Fibroblast of skin of abdomen (primary cell): ENCODE data around the gene WDR33.

Experiments used
- DNase-seq: peaks from one replicate; pipeline ENCODE4 v3.0.0-alpha.2; 2013

Gene WDR33

DNA sequence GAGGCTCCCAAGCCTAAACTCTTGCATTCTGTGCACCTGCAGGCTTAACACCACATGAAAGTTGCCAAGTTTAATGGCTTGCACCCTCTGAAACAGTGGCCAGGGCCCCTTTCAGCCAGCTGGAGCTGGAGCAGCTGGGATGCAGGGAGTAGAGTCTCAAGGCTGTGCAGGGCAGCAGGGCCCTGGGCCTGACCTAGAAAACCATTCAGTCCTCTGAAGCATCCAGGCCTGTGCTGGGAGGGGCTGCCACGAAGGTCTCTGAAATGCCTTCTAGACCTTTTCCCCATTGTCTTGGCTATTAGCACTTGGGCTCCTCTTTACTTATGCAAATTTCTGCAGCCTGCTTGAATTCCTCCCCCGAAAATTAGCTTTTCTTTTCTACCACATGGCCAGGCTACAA, 120.3 kb downstream of the WDR33 start:
- no peak for DNase-seq

DNA sequence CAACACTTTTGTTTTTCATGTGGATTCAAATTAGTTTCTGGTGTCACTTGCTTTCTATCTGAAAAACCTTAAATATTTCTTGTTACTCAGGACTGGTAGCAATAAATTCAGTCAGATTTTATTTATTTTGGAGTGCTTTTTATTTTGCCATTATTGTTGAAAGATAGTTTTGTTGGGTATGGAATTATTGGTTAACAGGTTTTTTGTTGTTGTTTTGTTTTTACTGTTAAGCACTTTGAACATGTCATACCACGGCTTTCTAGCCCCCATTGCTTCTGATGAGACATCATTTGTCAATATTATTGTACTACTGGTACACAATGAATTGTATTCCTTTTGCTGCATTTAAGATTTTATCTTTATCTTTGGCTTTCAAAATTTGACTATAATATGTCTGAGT, 122.6 kb downstream of the WDR33 start:
- no peak for DNase-seq

DNA sequence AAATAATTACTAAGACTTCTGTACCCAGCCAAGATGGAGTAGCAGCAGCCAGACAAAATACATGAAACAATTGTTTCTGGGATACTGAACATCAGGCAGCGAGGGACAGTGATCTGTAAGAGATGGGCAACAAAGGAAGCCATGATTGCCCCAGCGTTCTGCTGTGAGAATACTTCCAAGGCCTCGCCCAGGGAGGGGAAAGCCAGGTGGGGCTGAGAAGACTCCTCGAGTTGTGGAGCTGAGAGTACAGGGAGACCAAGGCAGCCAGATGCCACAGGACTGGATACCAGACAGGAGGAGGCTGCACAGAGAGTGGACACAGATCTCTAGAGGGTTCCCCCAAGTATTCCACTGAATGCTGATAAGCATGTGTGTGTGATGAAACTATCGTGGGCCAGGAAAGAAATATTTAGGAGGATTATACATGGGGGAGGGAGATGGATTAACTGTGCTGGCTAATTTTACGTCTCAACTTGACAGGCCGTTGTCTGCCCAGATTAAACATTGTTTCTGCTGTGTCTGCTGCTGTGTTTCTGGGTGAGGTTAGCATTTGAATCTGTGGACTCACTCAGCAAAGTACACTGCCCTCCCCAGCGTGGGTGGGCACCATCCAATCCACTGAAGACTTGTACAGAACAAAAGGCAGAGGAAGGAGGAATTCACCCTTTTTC, 125.4 kb downstream of the WDR33 start:
- DNase-seq, result no peak

DNA sequence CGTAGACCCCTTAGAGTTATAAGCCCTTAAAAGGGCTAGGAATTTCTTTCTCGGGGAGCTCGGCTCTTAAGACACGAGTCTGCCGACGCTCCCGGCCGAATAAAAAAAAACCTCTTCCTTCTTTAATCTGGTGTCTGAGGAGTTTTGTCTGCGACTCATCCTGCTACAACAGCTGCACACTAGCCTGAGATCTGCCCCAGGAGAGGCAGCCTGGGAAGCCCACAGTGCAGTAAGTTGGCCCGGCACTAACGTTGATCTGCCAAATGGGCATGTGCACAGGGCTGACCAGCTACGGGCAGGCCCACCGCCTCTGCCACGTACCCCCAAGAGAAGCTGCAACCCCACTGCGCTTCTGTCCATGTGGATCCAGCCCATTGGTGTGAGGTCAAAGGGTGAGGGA, 127.2 kb downstream of the WDR33 start:
- peak; percentile 51 for DNase-seq

DNA sequence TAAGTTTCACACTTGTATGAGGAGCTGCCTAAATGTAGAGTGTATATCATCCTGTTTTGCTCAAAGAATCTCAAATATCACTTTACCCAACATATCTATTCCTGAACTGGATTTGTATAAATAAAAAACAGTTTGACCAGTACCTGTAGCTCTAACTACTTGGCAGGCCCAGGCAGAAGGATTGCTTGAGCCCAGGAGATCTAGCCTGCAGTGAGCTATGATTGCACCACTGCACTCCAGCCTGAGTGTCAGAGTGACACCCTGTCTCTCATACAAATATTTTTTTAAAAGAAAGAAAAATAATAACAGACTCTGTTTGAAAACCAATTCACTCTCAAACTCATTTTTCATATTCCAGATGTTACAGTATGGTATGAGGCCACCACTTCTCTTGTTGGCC, 127.9 kb downstream of the WDR33 start:
- no peak for DNase-seq

DNA sequence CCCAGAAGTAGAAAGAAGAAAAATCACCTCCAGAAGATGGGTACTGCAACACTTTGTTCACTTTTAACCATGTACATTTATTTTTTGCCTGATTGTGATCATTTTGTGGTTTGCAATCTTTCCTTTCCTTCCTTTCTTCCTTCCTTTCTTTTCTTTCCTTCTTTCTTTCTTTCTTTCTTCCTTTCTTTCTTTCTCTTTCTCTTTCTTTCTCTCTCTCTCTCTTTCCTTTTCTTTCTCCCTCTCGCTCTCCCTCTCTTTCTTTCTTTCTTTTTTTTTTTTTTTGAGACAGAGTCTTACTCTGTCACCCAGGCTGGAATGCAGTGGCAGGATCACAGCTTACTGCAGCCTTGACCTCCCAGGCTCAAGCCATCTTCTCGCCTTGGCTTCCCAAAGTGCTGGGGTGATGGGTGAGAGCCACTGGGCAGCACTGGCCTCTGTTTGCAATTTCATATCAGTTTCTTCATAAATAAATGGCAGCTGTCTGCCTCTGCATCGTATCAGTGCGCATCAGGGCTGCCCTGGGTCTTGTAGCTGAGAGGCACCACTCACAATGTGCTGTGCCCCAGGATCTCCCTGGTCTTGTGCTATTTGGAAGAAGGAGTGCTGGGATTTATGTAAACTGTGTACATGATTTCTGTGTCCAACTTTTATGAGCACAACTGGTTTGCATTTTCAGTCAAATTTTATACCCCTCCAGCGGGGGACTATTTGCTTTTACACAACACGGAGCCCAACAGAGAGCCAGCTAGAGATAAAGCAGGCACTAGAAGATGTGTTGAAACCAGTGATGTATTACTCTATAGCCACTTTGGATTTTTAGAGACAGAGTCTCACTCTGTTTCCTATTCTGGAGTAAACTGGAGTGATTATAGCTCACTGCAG, 128.8 kb downstream of the WDR33 start:
- DNase-seq, result no peak

DNA sequence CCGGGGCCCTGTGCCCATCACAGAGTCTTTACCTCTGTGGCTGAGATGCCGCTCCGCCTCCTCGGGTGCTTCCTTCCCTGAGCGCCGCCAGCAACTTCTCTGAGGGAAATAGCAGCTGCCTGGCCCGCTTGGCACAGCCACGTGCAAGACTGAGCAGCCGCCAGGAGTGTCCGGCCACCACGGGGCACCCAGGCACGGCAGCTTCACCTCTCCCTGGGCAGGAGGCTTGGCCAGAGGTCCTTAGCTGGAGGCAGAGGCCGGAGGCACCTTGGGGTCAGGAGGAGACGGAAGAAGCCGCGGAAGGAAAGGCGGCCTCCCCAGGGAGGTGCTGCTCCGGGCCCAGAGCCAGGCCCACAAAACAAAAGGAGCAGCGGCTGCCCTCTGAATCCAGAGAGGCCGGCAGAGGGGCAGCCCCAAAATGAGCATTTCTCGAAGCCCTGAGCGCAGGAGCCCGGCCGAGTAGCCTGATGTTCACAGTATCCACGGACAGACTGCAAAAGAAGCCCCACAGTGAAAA, 129.6 kb downstream of the WDR33 start:
- DNase-seq, result no peak

DNA sequence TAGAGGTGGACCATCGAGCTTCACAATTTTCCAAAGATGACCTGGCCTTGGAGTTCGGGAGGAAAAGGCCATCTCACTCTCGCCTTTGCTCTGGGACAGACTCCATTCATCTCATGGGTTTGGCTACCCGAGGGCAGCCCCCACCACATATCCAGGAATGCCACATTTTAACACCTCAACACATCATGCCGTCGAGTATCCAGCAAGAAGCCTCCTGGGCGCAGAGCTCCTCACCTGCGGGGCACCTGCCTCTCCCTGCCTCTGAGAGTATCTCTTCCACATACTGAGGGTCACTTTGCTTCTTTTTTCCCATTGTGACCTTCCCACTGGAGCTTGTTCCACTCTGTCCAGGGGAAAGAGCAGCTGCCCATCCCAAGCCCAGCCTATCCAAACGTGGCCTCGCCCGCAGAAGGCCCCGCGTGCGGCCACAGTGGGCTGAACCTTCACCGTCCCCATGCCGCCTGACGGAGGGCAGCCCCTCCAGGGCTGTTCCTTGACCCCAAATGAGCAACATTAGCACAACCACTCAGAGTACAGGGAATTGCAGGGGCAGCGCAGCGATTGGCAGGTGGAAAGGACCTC, 130.2 kb downstream of the WDR33 start:
- DNase-seq, result no peak

DNA sequence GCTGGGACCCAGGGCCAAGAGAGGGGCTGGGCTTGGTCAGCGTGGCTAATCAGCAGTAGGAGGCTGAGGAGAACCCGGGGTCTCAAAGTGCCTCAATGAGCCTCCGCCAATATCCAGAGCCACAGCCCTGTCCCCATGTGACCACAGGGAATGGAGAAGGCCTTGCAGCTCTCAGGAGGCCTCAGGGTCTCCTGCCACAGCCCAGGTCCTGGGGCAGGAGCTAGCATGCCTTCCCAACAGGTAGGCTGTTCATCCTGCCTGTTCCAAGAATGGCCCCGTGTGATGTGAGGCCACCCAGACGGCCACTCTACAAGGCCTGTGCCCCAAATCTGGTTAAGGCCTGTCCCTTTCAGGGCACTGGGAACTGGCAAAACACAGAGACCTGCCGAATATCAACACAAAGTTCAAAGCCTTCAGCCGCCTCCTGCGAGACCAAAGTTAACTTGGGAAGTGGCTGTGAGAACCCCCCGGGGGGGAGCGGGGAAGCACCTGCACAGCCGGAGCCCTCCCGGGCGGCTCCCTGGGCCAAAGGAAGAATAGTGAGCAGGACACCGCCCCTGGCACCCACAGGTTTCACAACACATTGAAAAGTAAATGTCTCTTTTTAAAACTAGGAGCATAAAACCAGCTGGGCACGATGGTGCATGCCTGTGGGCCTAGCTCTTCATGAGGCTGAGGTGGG, 131.2 kb downstream of the WDR33 start:
- no peak for DNase-seq

DNA sequence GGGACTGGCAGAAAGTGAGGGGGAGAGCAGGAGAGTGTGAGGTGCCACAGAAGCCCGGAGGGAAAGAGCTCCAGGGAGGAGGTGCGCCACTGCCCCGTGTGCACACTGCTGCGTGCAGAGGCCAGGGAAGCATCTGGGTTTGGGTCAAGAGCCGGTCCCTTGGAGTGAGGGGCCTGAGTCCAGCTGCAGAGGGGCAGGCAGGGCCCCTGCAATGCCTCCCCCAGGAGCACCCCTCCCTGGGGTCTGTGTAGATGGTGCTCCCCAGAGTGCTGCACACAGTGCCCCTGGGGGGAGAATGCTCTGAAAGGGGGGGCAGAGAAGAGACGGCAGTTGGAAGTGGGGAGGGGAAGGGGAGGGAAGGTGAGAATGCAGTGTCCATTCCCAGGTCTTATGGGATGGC, 132.0 kb downstream of the WDR33 start:
- no peak for DNase-seq

DNA sequence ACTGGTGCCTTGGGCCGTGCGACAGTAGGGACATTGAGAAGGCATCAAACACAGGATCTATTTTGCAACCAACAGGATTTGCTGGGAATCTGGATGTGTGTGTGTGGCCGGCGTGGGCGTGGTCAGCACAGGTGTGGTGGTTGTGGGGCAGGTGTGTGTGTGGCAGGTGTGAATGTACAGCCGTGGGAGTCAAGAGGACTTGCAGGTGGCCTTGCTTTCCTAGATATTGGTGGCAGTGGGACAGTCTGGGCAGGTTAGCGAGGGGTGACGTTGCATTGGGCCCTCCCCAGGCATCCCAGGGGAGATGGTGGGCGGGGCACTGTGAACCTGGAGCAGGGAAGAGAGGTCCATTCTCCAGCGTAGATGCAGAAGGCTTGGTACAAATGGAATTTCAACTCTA, 132.4 kb downstream of the WDR33 start:
- no peak for DNase-seq

DNA sequence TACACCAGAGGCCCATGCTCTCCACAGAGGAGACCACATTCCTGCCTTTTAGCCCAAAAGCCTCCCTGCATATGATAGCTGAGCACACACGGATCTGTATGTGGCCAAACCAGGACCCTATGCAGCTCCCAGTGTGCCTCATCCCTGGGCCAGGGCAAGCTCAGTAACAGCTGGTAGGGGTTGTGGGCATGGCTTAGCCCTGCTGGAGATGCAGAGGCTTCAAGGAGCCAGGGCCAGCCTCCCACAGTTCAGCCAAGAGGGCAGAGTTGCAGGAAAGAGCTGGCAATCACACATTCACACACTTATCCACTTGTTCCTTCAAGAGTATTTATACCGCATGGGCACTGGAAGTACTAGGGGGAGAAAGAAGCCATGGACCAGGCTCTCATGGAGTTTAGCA, 134.1 kb downstream of the WDR33 start:
- no peak for DNase-seq

DNA sequence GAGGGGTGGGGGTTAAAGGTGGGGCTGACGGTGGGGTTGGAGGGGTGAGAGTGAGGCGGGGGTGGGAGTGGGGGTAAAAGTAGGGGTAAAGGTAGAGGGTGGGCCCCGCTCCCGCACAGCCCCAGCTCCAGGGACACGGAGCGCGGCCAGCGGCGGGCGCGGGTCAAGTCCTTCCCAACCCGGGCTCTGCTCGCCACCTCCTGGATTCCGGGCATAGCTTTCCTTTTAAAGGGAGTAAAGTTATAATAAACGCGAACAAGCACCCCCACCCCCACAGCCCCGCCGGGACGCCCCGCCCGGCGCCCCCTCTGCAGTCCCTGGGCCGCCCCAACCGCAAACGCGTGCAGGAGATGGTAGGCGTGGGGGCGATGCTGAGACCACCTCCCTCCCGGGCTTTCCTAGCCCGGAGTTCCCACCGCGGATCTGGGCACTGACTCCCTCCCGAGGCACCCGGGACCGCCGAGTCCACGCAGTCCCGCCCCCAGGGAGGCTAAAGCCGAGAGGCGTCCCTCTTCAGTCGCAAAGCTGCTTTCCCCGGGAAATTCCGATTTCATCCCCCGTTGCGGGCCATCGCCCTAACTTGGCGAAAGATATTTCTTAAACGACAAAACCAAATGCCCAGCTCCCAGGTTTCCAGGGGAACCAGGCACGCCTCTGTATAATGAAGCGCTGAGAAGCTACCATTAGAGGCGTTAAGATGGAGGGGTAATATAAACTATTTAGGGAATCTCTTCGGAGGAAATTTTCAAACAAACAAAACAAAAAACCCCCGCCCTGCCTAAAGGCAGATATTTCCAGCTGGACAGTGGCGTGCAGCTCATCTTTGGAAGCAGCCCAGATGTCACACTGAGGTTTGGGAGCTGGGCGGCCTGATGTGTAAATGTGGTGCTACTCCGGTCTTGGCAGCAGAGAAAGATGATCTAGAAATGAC, 135.4 kb downstream of the WDR33 start, which contains the start of gene LIMS2:
LIMS2 (minus strand) TSS at position 200 of the 931 bp plus-strand sequence. CDS start 506 bp downstream, outside the sequence.
- peak; percentile 42 for DNase-seq

DNA sequence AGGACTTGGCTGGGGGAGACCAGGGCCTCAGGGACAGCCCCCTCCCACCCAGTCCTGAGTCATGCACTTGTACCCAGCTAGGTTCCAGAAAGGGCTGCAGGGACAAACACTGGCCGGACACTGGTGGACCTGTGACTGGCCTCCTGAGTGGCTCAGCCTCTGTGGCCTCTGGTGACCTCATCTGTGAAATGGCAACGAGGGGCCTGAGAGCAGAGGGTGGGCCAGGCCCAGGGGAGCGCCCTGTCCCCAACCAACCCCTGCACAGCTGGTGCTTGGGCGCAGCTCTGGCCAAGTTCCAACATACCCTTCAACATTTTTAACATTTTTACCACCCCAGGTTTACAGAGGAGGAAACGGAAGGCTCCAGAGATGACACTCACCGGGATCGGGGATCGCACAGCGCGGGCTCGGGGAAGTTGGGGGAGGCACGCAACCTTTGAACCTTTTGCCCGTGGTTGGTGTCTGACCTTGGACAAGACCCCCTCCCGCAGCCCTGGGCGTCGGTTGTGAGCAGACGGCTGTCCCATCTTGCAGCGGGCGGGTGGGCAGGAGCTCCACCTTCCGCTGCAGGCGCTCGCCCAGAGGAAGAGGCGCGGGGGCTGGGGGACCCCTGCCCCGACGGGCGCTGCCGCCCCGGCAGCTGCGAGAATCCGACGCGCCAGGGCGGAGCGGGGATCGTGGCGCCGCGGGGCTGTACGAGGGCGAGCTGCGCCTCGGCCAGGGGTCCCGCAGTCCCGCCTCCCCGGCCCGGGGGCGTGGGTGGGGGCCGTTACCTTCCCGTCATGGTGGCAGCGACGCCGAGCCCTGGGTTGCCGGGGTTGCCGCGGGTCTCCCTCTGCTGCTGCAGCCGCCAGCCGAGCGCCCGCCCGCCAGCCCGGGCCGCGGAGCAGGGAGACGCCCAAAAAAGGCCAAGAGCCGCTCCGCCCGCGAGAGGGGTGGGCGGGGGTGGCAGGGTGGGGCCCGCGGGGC, 136.4 kb downstream of the WDR33 start:
- DNase-seq, result no peak

DNA sequence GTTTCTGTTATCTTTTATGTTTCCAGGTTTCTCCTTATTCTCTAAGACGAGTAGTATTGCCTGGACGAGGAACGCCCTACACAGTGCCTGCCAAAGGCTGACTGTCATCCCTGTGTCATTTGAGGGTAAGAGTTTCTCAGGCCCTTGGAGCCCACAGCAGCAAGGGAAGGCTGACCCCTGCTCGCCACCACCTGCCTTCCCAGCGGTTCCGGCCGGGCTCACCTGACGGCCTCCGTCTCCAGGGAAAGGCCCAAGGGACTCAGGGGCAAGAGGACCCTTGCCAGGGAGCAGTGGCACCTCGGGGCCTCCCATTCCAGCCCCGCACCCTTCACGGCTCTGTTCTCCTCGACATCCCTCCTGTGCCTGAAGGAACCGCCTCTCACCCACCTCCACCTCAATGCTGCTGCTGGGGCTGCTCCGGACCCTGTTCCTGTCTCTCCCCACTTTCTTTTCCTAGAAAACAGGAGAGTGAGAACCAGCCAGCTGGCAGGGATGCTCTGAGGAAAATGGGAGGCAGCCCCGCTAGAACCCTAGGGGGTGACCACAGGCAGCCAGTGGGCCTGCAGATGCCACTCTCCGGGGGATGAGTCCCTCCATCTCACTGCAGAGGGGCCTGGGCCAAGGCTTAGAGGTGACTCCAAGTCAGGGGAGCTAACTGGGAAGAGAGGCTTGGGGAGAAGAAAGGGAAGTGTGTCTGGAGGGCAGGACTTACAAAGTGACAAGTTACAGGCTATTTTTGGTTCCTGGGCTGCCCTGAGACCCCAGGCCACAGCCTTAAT, 137.5 kb downstream of the WDR33 start:
- DNase-seq, result no peak

DNA sequence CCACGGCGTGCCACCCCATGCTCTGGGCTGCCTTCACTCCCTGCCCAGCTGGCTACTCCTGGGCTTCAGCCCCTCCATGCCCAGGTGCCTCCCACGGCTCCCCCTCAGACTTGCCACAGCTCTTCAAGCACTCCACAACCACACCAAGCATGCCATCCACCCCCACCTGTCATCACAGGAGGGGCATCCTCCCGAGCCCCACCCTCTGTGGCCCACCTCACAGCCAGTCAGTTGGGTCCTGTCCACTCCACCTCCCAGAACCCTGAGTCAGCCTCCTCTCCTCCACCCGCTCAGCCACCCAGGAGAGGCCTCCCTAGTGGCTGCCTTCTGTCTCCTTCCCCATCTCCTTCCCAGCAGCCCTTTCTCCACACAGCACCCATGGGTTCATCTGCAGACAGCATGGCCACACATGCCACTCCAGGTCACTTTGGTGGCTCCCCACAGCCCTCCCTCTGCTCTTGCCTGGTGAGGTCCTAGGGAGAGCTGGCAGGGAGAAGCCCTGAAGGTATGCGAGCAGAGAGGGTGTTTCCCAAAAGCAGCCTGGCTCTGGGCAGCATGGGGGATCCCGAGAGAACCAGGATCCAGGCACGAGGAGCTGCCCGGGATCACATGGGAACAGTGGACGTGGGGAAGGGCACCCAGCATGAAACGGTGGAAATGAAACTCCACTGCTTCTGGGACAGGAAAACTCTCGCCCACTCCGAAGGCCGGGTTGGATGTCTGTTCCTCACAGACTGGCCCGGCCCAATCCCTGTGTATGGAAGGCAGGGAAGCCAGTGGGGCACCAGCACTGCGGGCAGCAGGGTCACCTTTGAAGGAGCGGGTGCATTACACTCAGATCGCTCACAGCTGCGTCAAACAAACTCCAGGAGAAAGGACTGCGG, 138.4 kb downstream of the WDR33 start:
- no peak for DNase-seq

DNA sequence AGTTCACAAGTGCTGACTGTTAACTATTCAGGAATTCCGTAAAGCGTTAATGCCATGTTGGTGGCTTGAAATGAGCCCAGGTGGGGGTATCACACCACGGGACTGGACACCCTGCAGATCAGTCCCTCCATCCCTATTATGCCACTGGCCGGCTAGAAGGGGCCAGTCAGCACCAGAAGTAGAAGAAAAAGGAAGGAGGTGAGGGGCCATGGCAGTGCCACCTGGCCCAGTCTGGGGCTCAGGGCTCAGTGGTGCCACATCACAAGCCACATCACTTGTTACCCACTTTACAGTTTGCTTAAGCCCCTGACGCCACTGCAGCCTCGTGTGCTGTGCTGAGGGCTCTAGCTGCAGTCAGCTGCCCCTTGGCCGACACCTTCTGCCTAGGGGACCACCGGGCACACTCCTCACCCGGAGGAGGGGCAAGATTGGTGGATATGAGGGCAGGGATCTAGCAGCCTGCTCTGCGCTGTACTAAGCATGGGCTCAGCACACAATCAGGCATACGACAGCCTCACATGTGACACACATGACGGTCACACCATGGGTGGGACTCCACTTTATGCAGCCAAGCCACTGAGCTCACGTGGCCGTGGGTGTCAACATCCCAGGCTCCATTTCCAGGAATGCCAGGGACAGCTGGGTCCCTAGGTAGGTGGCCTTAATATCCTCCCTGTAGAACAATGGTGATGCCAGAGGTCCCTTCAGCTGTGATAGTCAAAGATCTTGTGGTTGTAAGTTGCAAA, 139.2 kb downstream of the WDR33 start:
- DNase-seq, result no peak

DNA sequence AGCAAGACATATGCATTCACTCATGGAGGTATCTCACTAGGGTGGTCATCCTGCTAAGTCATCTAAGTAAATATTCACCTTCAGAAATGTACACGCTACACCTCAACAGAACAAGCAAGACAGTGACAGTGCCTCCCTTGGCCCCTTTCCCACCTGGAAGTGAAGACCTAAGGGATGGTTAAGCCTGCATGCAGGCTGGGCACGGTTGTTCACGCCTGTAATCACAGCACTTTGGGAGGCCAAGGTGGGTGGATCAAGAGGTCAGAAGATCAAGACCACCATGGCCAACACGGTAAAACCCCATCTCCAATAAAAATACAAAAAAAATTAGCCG, 140.0 kb downstream of the WDR33 start:
- no peak for DNase-seq
